ENCODE measurements around the gene GCSH.

DNA sequence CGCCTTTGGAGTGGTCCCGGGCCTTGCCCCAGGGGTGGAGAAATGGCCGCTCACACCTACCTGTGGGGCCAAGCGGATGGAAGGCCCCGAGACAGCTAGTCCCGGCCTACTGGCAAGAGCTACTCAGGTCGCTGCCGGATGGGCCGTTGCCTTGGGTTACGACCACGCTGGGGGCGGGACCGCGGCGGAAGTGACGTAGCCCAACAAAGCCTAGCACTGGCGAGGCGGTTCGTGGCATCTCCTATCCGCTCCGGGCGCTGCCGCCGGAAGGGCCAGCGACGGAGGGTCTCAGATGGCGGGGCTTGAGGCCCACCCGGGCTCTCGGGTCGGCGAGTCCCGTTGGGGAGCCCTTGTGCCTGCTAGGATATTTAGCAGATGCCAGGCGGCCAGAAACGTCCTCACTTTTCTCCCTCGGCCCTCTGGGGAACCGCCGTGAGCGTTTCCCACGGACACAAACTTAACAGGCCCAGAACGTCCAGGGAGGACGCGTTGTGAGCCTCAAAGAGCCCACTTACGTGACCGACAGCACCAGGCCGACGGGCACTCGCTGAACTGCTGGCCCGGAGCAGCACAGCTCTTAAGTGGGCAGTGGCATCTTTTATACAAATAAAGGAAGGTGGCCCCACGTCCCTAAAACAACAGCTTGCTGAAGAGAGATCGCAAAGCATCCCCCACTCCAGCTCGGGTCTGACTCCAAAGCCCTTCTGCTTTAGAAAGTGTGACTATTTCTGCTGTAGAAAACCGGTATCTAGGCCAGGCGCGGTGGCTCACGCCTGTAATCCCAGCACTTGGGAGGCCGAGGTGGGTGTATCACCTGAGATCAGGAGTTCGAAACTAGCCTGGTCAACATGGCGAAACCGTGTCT lies 18.9 kb downstream of the GCSH start, which contains the start of gene C16orf46:
- TF ChIP-seq, protein P1, sequence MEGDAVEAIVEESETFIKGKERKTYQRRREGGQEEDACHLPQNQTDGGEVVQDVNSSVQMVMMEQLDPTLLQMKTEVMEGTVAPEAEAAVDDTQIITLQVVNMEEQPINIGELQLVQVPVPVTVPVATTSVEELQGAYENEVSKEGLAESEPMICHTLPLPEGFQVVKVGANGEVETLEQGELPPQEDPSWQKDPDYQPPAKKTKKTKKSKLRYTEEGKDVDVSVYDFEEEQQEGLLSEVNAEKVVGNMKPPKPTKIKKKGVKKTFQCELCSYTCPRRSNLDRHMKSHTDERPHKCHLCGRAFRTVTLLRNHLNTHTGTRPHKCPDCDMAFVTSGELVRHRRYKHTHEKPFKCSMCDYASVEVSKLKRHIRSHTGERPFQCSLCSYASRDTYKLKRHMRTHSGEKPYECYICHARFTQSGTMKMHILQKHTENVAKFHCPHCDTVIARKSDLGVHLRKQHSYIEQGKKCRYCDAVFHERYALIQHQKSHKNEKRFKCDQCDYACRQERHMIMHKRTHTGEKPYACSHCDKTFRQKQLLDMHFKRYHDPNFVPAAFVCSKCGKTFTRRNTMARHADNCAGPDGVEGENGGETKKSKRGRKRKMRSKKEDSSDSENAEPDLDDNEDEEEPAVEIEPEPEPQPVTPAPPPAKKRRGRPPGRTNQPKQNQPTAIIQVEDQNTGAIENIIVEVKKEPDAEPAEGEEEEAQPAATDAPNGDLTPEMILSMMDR (IDR thresholded peaks at IDR 0.05; ENCODE audit: insufficient read depth, low read length, poor library complexity, severe bottlenecking) = no peak
- TF ChIP-seq EZH2phosphoT487 (conservative IDR thresholded peaks at IDR 0.05; ENCODE audit: low read length) = no peak

Measured in SU-DHL-6 (cell line).